B cell (primary cell): Measurements from ENCODE around the gene IP6K2.
"Not testable (repeated sequence)": the region's sequence is repeated elsewhere in the genome, so short reads cannot be mapped to it uniquely, and the experiment has no call there.

Experiments
- EZH2 ChIP-seq: IDR thresholded peaks from 2 replicates; pipeline ENCODE4 v1.6.1; 2012; ENCODE audit warnings: borderline replicate concordance, low read depth, mild to moderate bottlenecking, moderate library complexity, low read length; ENCODE audit not compliant: insufficient read depth, poor library complexity, severe bottlenecking
- TF ChIP-seq, protein P1 (sequence below): fragments of 200-600 bp; IDR thresholded peaks from one replicate; pipeline ENCODE4 v1.8.0; 2022; ENCODE audit warnings: antibody characterized with exemption, mild to moderate bottlenecking

DNA sequence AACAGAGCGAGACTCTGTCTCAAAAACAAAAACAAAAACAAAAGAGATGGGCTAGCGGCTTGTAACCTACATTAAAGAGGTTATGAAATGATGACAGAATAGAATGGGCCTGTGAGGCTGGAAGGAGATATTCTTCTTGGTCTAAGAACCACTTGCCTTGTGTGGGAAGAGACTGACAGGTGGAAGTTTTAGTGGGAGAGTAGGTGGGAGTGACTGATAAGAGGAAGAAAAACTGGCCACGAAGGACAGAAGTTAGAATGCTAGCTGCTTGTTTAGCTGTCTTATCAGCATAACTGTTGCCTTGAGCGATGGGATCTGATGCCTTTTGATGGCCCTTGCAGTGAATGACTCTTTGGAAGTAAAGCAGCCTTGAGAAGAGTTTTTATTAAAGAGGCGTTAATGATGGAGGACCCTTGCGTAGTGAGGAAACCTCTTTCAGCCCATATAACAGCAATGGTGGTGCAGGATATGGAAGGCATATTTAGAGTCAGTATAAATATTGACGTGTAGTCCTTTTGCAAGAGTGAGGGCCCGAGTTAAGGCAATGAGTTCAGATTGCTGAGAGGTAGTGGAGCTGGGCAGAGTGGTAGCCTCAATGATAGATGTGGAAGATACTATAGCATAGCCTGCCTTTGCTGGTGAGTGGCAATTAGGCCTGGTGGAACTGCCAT, 8.3 kb upstream of the IP6K2 start:
- TF ChIP-seq, protein P1, sequence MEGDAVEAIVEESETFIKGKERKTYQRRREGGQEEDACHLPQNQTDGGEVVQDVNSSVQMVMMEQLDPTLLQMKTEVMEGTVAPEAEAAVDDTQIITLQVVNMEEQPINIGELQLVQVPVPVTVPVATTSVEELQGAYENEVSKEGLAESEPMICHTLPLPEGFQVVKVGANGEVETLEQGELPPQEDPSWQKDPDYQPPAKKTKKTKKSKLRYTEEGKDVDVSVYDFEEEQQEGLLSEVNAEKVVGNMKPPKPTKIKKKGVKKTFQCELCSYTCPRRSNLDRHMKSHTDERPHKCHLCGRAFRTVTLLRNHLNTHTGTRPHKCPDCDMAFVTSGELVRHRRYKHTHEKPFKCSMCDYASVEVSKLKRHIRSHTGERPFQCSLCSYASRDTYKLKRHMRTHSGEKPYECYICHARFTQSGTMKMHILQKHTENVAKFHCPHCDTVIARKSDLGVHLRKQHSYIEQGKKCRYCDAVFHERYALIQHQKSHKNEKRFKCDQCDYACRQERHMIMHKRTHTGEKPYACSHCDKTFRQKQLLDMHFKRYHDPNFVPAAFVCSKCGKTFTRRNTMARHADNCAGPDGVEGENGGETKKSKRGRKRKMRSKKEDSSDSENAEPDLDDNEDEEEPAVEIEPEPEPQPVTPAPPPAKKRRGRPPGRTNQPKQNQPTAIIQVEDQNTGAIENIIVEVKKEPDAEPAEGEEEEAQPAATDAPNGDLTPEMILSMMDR = not testable (repeated sequence)
- not testable (repeated sequence) for TF ChIP-seq EZH2
